ENCODE data around the gene KCNMA1.

DNA sequence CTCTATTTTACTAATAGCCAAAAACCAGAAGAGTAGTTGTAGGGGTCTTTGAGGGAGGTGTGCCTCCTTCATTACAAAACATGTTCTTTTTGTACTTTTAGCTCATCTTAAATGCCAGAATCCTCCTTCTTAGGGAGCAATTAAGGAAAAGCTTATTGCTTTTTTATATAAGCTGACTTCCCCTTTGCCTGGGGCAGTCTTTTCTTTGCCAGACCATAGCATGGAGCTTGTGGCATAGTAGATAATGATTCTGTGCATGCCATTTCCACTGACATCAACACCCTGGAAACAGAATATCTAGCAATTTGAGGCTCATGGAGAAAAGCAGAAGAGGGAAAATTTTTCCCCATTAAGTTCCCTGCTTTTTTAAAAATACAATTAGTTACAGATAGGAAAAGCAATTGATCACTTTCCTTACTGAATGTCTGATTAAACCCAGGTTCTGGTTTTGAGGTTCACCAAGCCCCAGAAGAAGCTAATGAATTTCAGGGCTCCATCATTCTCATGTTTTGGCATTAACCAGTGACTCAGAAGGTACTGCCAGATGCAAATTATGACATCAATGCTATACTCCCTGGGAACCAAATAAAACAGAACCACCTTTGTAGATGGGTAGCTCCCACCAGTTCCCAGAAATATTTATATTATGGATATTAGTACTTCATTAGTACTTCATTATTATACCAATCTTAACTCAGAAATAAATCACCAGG is 410.6 kb downstream of the KCNMA1 start:
- no peak for TF ChIP-seq POLR2A (IDR thresholded peaks at IDR 0.05)
- TF ChIP-seq, protein P1, sequence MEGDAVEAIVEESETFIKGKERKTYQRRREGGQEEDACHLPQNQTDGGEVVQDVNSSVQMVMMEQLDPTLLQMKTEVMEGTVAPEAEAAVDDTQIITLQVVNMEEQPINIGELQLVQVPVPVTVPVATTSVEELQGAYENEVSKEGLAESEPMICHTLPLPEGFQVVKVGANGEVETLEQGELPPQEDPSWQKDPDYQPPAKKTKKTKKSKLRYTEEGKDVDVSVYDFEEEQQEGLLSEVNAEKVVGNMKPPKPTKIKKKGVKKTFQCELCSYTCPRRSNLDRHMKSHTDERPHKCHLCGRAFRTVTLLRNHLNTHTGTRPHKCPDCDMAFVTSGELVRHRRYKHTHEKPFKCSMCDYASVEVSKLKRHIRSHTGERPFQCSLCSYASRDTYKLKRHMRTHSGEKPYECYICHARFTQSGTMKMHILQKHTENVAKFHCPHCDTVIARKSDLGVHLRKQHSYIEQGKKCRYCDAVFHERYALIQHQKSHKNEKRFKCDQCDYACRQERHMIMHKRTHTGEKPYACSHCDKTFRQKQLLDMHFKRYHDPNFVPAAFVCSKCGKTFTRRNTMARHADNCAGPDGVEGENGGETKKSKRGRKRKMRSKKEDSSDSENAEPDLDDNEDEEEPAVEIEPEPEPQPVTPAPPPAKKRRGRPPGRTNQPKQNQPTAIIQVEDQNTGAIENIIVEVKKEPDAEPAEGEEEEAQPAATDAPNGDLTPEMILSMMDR (IDR thresholded peaks at IDR 0.05): no peak
